ENCODE results near the gene CCDC90B.

GRCh38 chr11:83330303-83330702, 44.1 kb upstream of the CCDC90B start:
- TF ChIP-seq CTCF (IDR thresholded peaks at IDR 0.05): no peak
- no peak for TF ChIP-seq EP300 (IDR thresholded peaks at IDR 0.05)
